Measurements from ENCODE around the gene G6PC3. TPM values are rescaled to one million over a fixed set of nuclear protein-coding genes. Genes with fewer than 3 reads are reported as not detected.

The G6PC3 gene
- total RNA-seq, 2 donors from 2014 or later: 88.8 to 129 TPM

DNA sequence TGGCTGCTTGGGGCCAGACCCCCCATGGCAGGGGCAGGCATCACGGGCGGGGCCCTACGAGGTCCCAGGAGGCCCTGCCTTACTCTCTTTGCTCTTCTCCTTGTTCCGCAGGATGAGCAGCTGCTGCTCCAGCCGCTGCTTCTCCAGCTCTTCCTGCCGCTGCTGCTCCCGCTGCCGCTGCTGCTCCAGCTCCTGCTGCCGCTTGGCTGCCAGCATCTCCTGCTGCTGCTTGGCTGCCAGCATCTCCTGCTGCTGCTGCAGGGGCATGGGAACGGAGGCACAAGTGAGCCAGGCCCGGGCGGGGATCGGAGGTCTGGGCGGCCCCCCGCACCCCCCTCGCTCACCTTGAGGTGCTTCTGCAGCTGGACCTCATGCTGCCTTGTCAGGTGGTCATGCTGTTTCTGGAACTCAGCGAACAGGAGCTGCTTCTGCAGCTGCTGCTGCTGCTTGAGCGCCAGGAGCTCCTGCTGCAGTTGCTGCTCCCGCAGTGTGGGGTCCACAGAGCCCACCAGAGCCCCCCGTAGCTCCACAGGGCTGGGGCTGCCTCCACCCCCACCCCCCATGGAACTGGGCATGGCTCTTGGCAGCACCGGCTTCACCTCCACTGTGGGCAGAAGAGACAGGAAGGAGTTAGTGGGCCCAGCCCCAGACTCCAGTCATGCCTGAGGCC lies 22.8 kb downstream of the G6PC3 start:
- 92 to 99% methylated on average over 14 to 21 of the region's 21 CpGs for WGBS, 2 experiments (ENCODE audit: insufficient coverage in 1 of 2, insufficient read length in 1 of 2)
- H3K27ac Mint-ChIP-seq: no peak overlapping the region

DNA sequence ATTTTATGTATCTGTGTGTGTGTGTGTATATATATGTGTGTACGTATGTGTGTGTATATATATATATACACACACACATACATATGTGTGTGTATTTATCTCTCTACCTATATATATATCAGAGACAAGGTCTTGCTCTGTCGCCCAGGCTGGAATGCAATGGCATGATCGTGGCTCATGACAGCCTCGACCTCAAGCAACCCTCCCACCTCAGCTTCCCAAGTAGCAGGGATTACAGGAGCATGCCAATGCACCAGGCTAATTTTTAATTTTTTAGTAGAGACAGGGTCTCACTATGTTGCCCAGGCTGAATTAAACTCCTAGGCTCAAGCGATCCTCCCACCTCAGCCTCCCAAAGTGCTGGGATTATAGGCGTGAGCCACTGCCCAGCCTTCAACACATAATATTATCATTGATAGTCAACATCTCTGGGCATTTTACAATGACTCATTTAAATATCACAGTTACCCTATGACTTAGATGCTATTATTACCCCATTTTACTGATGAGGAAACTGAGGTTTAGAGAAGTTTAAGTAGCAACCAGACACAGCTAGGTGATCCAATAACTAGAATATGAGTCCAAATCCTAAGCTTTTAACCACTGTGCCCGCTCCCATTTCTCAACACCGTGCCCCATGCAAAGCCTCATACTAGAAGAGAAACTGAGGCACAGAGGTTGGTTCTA lies 24.3 kb downstream of the G6PC3 start:
- DNase-seq: no peak
- H3K27me3 Mint-ChIP-seq (ENCODE audit: insufficient read depth): no peaks in the 10 kb centered on the region
- peak overlapping the region; percentile 96 for H3K27ac ChIP-seq (ENCODE audit: low read depth, low read length)
- H3K4me3 ChIP-seq (ENCODE audit: low read length): peak overlapping the region; percentile 79
- H3K36me3 ChIP-seq (ENCODE audit: control insufficient read depth, insufficient read depth, low read length): peaks cover 20% of the 10 kb centered on the region
- H3K9me3 Mint-ChIP-seq: no peaks in the 10 kb centered on the region
- H3K4me1 ChIP-seq (ENCODE audit: control insufficient read depth, insufficient read depth, low read length): peaks cover 5% of the 10 kb centered on the region
- peak overlapping the region; percentile 74 for H3K9ac ChIP-seq (ENCODE audit: extremely low read depth, low read length, poor library complexity, severe bottlenecking)
- H3K4me1 Mint-ChIP-seq: peaks cover 4% of the 10 kb centered on the region
- peaks cover 19% of the 10 kb centered on the region for H3K36me3 Mint-ChIP-seq (ENCODE audit: low read depth)
- 87 to 94% methylated on average over 7 of the region's 8 CpGs for WGBS, 2 experiments (ENCODE audit: insufficient coverage in 1 of 2, insufficient read length in 1 of 2)
- H3K27ac Mint-ChIP-seq: no peak overlapping the region
- TF ChIP-seq, protein P1, sequence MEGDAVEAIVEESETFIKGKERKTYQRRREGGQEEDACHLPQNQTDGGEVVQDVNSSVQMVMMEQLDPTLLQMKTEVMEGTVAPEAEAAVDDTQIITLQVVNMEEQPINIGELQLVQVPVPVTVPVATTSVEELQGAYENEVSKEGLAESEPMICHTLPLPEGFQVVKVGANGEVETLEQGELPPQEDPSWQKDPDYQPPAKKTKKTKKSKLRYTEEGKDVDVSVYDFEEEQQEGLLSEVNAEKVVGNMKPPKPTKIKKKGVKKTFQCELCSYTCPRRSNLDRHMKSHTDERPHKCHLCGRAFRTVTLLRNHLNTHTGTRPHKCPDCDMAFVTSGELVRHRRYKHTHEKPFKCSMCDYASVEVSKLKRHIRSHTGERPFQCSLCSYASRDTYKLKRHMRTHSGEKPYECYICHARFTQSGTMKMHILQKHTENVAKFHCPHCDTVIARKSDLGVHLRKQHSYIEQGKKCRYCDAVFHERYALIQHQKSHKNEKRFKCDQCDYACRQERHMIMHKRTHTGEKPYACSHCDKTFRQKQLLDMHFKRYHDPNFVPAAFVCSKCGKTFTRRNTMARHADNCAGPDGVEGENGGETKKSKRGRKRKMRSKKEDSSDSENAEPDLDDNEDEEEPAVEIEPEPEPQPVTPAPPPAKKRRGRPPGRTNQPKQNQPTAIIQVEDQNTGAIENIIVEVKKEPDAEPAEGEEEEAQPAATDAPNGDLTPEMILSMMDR (conservative IDR thresholded peaks at IDR 0.05): no peak
- H3K4me3 Mint-ChIP-seq: no peak overlapping the region
- H3K27me3 ChIP-seq (ENCODE audit: control insufficient read depth, insufficient read depth, low read length, poor library complexity, severe bottlenecking): no peaks in the 10 kb centered on the region
- H3K9me3 ChIP-seq (ENCODE audit: control insufficient read depth, low read length): no peaks in the 10 kb centered on the region

More for the DNA sequence above, 22.8 kb downstream of the G6PC3 start:
- H3K27me3 Mint-ChIP-seq (ENCODE audit: insufficient read depth): no peaks in the 10 kb centered on the region
- no peak for DNase-seq
- no peaks in the 10 kb centered on the region for H3K9me3 Mint-ChIP-seq
- no peaks in the 10 kb centered on the region for H3K9me3 ChIP-seq (ENCODE audit: control insufficient read depth, low read length)
- no peak overlapping the region for H3K4me3 ChIP-seq (ENCODE audit: low read length)
- TF ChIP-seq, protein P1 (conservative IDR thresholded peaks at IDR 0.05): no peak
- no peak overlapping the region for H3K4me3 Mint-ChIP-seq
- H3K4me1 Mint-ChIP-seq: peaks cover 4% of the 10 kb centered on the region
- H3K36me3 Mint-ChIP-seq (ENCODE audit: low read depth): peaks cover 24% of the 10 kb centered on the region
- H3K9ac ChIP-seq (ENCODE audit: extremely low read depth, low read length, poor library complexity, severe bottlenecking): no peak overlapping the region
- H3K27me3 ChIP-seq (ENCODE audit: control insufficient read depth, insufficient read depth, low read length, poor library complexity, severe bottlenecking): no peaks in the 10 kb centered on the region
- peaks cover 5% of the 10 kb centered on the region for H3K4me1 ChIP-seq (ENCODE audit: control insufficient read depth, insufficient read depth, low read length)
- H3K27ac ChIP-seq (ENCODE audit: low read depth, low read length): no peak overlapping the region
- peaks cover 29% of the 10 kb centered on the region for H3K36me3 ChIP-seq (ENCODE audit: control insufficient read depth, insufficient read depth, low read length)

DNA sequence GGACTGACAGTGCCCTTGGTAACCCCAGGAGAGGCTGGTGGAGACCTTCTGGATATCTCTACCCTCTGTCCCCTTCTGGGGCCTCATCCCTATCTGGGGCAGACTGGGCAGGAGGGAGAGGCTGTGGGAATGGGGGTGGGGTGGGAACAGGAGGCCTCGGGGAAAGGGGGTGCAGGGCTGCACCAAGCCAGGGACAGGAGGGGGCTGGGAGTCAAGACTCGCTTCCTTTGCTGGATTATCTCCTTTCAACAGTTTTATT lies 24.8 kb downstream of the G6PC3 start:
- peaks cover 4% of the 10 kb centered on the region for H3K4me1 Mint-ChIP-seq
- H3K9me3 Mint-ChIP-seq: no peaks in the 10 kb centered on the region
- TF ChIP-seq, protein P1 (conservative IDR thresholded peaks at IDR 0.05): no peak
- Histone ChIP-seq H3K4me1 (ENCODE audit: control insufficient read depth, insufficient read depth, low read length) (peaks cover 5% of the 10 kb centered on the region), H3K9ac (ENCODE audit: extremely low read depth, low read length, poor library complexity, severe bottlenecking) (peak overlapping the region; percentile 74), H3K4me3 (ENCODE audit: low read length) (peak overlapping the region; percentile 79), H3K36me3 (ENCODE audit: control insufficient read depth, insufficient read depth, low read length) (peaks cover 20% of the 10 kb centered on the region), H3K27me3 (ENCODE audit: control insufficient read depth, insufficient read depth, low read length, poor library complexity, severe bottlenecking) (no peaks in the 10 kb centered on the region), H3K27ac (ENCODE audit: low read depth, low read length) (peak overlapping the region; percentile 96), H3K9me3 (ENCODE audit: control insufficient read depth, low read length) (no peaks in the 10 kb centered on the region)
- 15 to 20% methylated on average over 1 to 2 of the region's 2 CpGs for WGBS, 2 experiments (ENCODE audit: insufficient coverage in 1 of 2, insufficient read length in 1 of 2)
- H3K27me3 Mint-ChIP-seq (ENCODE audit: insufficient read depth): no peaks in the 10 kb centered on the region
- peak overlapping the region; percentile 99 for H3K27ac Mint-ChIP-seq
- H3K36me3 Mint-ChIP-seq (ENCODE audit: low read depth): peaks cover 19% of the 10 kb centered on the region
- peak overlapping the region; percentile 65 for H3K4me3 Mint-ChIP-seq
- DNase-seq: no peak
